Muscle layer of duodenum (tissue), 2 donors: ENCODE results near the gene PACRG.

ENCODE experiments used
- H3K27ac ChIP-seq: one replicate; pipeline ENCODE4 v1.7.0; 2013; ENCODE audit warnings: mild to moderate bottlenecking, low read length
- H3K27me3 ChIP-seq: one replicate; pipeline ENCODE4 v1.7.0; 2013; ENCODE audit warnings: low read depth, mild to moderate bottlenecking, control low read depth, low read length
- H3K36me3 ChIP-seq, 2 donors: one replicate each; pipeline ENCODE4 v1.7.0; 2013; ENCODE audit warnings: low read length in 2 of 2, control low read depth in 1 of 2, mild to moderate bottlenecking in 1 of 2; ENCODE audit not compliant: insufficient read depth in 2 of 2, control insufficient read depth in 1 of 2
- H3K4me1 ChIP-seq, 2 donors: one replicate each; pipeline ENCODE4 v1.7.0; 2013; ENCODE audit warnings: low read length in 2 of 2, mild to moderate bottlenecking in 2 of 2, control low read depth in 1 of 2, moderate library complexity in 1 of 2; ENCODE audit not compliant: insufficient read depth in 2 of 2, control insufficient read depth in 1 of 2
- H3K4me3 ChIP-seq, 2 donors: one replicate each; pipeline ENCODE4 v1.7.0; 2013; ENCODE audit warnings: low read length in 2 of 2, low read depth in 1 of 2, mild to moderate bottlenecking in 1 of 2
- H3K9me3 ChIP-seq, 2 donors: one replicate each; pipeline ENCODE4 v1.7.0; 2013; ENCODE audit warnings: low read length in 2 of 2, control low read depth in 1 of 2, mild to moderate bottlenecking in 1 of 2; ENCODE audit not compliant: control insufficient read depth in 1 of 2
- donor health status: healthy.

The PACRG gene

DNA sequence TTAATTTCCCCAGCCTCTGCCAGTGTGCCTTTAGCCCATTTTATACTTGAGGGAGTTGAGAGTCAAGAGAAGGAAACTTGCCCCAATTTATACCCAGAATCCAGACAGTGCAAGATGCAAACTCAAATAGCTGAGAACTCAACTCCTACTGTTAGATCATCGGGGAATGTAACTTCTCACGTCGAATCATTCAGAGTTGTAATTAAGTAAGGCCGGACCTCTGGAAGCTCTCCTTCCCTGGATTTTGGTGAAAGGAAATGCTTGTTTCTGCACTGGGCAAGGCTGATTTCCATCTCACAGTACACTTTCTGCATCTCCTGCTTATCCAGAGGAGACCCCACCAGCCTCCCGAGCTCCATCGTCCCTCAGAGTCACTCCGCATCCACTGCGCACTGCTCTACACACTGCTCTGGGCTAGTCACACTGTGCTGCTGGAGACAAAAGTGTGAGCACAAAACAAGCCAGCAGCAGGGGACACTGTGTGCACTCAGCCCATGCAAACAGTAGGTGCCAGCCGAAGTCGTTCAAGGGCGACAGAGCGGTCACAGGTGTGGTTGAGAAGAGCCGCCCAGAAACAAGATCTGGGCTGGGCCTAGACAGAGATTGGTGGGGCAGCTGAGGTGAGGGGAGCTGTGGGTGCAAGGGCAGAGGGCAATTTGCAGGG, 536.4 kb downstream of the PACRG start:
- H3K27me3 ChIP-seq, result no peaks in the 10 kb centered on the region
- no peaks in the 10 kb centered on the region for H3K36me3 ChIP-seq
- H3K4me1 ChIP-seq, result peaks cover 0 to 15% of the 10 kb centered on the region in 2 donors
- H3K4me3 ChIP-seq, result no peak overlapping the region
- H3K27ac ChIP-seq, result no peak overlapping the region
- H3K9me3 ChIP-seq, result no peaks in the 10 kb centered on the region

DNA sequence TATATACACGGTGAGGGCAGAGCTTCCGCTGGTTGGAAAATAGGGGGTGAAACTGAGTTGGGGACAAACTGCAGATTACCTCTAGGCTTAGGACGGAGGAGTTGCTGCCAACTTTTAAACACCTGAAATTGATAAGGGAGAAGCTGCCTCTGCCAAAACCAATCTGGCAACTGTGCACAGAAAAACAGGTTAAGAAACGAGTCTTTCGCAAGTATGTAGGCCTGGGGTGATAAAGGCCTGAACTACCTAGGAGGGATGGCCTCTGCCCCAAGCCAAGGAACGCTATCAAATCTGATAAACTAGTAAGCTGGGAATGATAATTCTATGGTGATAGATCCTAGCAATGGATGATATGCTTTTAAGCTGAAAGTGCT, 536.9 kb downstream of the PACRG start:
- peaks cover 0 to 13% of the 10 kb centered on the region in 2 donors for H3K4me1 ChIP-seq
- H3K9me3 ChIP-seq, result no peaks in the 10 kb centered on the region
- no peaks in the 10 kb centered on the region for H3K27me3 ChIP-seq
- no peak overlapping the region for H3K27ac ChIP-seq
- H3K36me3 ChIP-seq, result no peaks in the 10 kb centered on the region
- no peak overlapping the region for H3K4me3 ChIP-seq

DNA sequence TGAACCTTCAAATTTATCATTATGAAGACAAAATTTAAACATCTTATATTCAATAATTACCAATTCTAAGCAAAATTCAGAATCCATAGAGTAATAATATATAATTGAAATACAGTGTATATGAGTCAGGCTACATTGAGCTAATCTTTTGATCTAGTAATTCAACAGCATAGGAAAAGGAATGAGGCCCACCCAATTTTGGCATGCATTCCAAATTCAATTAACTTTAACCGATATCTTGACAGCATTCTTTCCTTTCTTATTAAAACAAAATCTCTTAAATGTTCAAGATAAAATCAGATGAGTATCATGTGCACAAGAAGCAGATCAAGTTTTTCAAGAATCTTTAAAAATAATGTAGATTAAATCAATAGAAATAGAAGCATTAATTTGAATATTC, 553.9 kb downstream of the PACRG start:
- Histone ChIP-seq H3K4me1 (no peaks in the 10 kb centered on the region), H3K27ac (no peak overlapping the region), H3K27me3 (no peaks in the 10 kb centered on the region), H3K9me3 (no peaks in the 10 kb centered on the region), H3K4me3 (no peak overlapping the region), H3K36me3 (no peaks in the 10 kb centered on the region)

DNA sequence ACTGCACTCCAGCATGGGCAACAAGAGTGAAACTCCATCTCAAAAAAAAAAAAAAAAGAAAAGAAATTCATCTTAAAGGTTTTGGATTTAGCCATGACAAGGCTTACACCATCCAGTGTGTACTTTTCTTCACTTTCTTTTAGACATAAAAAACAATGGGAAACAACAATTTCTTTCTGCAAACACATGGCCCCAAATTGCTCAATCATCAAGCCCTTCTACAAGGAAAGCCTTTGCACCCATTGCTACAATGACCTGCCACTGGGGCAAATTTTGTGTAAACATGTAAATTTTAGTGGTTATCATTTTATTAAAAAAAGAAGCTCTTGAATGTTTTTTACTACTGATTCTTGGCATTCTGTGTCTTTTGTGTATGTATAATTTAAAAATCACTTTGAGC, 554.9 kb downstream of the PACRG start:
- H3K36me3 ChIP-seq, result no peaks in the 10 kb centered on the region
- no peaks in the 10 kb centered on the region for H3K27me3 ChIP-seq
- H3K27ac ChIP-seq, result no peak overlapping the region

DNA sequence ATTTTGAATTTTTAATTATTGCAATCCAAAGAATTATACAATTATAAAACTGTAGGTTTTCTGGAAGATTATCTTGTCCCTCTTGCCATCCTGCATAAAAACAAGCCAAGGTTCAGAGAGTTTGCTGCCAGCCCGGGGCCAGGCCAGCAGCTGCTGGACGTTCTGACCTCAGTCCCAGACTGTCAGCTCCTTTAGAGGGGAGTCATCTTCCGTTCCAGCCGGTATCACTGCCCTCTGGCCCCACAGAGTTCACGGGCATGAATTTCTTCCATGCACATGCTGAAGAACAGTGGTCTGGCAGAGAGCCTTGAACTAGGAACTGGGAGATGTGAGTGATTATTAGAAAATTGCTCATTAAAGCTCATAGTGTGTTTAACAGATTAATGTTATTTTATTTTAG, 556.4 kb downstream of the PACRG start:
- Histone ChIP-seq H3K27me3 (no peaks in the 10 kb centered on the region), H3K27ac (no peak overlapping the region), H3K4me3 (no peak overlapping the region), H3K4me1 (no peaks in the 10 kb centered on the region), H3K9me3 (no peaks in the 10 kb centered on the region), H3K36me3 (no peaks in the 10 kb centered on the region)

More for the DNA sequence above, 554.9 kb downstream of the PACRG start:
- Histone ChIP-seq H3K4me1 (no peaks in the 10 kb centered on the region), H3K9me3 (no peaks in the 10 kb centered on the region), H3K4me3 (no peak overlapping the region)

DNA sequence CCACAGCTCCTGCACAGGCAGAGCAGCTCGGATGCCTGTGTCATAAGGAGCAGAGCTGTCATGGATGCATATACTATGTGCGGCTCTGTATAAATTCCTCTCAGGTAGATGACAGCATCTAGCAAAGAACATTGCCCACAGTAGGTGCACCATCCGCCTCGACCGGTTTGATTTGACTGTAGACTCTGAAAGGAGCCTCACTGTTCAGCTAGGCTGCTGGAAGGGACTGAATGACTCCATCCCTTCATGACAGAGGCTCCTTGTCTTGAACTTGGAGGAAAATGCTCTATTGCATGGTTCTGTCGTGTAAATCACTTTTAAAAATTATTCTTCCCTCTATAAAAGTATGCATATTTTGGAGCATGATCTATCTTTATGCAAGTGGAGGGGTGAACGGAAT, 557.9 kb downstream of the PACRG start:
- Histone ChIP-seq H3K4me3 (no peak overlapping the region), H3K36me3 (no peaks in the 10 kb centered on the region), H3K27me3 (no peaks in the 10 kb centered on the region), H3K9me3 (no peaks in the 10 kb centered on the region), H3K4me1 (no peaks in the 10 kb centered on the region), H3K27ac (no peak overlapping the region)

DNA sequence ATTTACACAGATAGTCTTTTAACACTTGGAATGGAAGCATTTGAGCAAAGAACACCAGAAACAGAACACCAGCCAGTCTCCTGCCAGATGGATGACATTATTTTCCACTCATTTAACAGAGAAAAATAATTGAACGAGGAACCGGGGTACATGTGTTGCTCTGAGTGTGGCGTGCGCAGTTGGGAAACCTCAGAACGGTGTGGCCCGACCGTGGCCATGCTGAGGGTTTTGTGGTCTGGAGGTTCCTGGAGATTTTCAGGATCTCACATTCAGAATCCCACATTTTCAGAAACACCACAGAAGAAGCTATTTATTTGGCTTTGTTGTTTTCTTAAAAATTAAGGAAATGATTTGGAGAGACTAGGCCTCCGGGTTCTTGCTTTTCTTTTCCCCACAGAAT, 559.9 kb downstream of the PACRG start:
- H3K36me3 ChIP-seq, result no peaks in the 10 kb centered on the region
- no peaks in the 10 kb centered on the region for H3K27me3 ChIP-seq
- no peaks in the 10 kb centered on the region for H3K4me1 ChIP-seq
- H3K27ac ChIP-seq, result no peak overlapping the region
- no peak overlapping the region for H3K4me3 ChIP-seq
- H3K9me3 ChIP-seq, result no peaks in the 10 kb centered on the region

DNA sequence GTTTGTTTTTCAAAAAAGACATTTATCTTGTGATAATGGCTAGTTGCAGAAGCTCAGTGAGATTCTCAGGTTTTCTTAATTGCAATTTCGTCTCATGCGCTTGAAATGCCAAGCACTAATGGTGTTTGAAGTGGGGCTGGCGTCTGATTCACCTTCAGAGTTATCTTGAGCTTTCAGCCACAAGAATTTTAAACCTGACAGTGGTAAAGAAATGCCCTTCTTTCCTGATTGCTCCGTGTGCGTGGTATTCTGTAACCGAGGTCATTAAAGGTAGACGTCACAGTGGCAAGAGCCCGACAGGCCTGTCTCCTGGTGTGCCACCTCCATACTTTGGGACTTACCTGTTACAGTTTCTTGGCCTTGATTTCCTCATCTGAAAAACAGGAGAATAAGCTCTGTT, 560.3 kb downstream of the PACRG start:
- H3K4me3 ChIP-seq, result no peak overlapping the region
- no peak overlapping the region for H3K27ac ChIP-seq
- H3K27me3 ChIP-seq, result no peaks in the 10 kb centered on the region
- no peaks in the 10 kb centered on the region for H3K4me1 ChIP-seq
- no peaks in the 10 kb centered on the region for H3K36me3 ChIP-seq
- no peaks in the 10 kb centered on the region for H3K9me3 ChIP-seq

DNA sequence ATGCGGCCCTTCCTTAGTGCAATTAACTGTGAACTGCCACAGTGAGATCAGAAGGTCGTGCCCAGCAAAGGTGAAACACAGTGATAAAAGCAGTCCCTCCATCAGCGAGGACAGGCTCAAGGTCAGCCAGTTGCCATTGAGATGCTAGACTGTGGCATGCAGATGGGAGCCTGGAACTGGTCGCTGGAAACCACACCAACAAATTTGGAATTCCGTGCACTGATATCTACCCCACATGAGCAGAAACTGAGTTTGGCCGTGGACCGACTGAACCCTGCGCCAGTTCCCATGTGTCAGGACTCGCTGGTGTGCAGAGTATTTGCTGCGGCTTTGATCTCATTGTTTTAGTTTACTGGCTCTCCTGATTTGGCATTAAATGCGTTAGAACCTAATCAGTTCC, 561.1 kb downstream of the PACRG start:
- no peaks in the 10 kb centered on the region for H3K36me3 ChIP-seq

DNA sequence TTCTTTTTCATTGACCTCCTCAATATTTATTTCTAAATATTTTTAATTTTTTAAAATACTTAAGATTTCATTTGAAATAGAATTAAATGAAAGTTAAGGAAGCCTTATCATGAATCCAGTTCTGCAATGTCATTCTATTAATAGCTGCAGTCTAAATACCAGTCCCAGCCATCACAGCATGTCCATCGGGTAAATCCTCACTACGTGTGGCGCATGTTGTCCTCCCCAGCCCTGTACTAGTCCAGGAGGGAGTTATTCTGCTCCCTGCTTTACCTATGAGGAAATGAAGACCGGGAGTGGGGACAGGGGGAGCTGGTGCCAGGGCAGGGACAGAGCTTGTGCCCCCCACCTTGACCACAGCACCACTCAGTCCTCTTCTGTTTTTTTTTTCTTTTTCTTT, 561.7 kb downstream of the PACRG start:
- Histone ChIP-seq H3K9me3 (no peaks in the 10 kb centered on the region), H3K27me3 (no peaks in the 10 kb centered on the region), H3K36me3 (no peaks in the 10 kb centered on the region), H3K4me1 (no peaks in the 10 kb centered on the region), H3K4me3 (no peak overlapping the region), H3K27ac (no peak overlapping the region)

More for the DNA sequence above, 561.1 kb downstream of the PACRG start:
- Histone ChIP-seq H3K4me1 (no peaks in the 10 kb centered on the region), H3K9me3 (no peaks in the 10 kb centered on the region), H3K4me3 (no peak overlapping the region), H3K27me3 (no peaks in the 10 kb centered on the region), H3K27ac (no peak overlapping the region)

DNA sequence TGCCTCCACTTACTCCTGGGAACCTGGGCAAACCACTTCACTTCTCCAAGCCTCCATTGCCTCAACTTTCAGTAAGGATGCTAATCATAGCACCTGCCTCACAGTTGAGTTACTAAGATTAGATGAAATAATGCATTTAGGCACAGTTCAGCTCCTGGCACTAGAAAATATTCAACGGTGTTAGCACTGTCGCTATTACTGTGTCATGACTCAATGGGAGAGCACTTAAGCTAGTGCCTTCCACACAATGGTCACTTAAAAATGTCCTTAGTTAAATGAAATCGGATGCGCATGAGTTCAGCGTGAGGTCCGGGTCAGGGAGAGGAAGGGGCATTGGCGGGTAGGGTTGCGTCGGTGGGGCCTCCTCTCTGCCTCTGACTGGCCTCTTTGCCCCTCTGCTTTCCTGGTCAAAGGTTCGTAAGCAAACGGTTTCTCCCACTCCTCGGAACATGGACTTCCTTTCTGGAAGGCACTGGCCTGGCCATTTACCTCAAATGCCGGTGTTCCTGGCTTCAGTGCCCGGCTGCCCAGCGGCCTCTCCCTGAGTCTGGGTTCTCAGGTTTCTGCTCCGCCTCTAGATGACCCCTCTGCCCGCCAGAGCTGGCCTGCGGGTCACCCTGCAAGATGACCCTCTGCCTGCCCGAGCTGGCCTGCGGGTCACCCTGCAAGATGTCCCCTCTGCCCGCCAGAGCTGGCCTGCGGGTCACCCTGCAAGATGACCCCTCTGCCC, 562.9 kb downstream of the PACRG start:
- H3K9me3 ChIP-seq, result no peaks in the 10 kb centered on the region
- no peak overlapping the region for H3K27ac ChIP-seq
- no peak overlapping the region for H3K4me3 ChIP-seq
- no peaks in the 10 kb centered on the region for H3K4me1 ChIP-seq
- H3K36me3 ChIP-seq, result no peaks in the 10 kb centered on the region
- H3K27me3 ChIP-seq, result no peaks in the 10 kb centered on the region

DNA sequence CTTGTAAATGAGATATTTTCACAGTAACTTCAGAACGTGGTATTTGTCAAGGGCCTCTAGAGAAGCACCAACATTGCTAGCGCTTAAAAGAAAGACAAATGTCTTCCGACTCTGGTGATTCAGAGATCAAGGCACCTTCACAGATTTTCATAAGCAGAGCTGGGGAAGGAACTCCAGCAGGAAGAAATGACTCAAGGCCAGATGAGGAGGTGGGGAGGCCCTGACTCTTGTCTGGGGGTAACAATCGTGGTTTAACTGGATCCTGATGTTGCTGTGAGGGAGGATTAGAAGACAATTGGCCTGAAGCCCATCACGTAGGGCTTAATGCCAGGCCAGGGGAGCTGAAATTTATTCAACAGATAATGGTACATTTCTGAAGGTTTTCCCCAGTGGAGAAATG, 563.8 kb downstream of the PACRG start:
- Histone ChIP-seq H3K4me1 (no peaks in the 10 kb centered on the region), H3K4me3 (no peak overlapping the region), H3K36me3 (no peaks in the 10 kb centered on the region), H3K27me3 (no peaks in the 10 kb centered on the region), H3K27ac (no peak overlapping the region), H3K9me3 (no peaks in the 10 kb centered on the region)
